ENCODE data around the gene GLRX.

The GLRX gene

GRCh38 chr5:95808013-95808685 lies 14.4 kb downstream of the GLRX start:
- Histone ChIP-seq H3K36me3 (ENCODE audit: control insufficient read depth, insufficient read depth, low read length) (peaks cover 3% of the 10 kb centered on the region; the same call in 1 of the 2 replicates), H3K27me3 (replicated peaks; ENCODE audit: control insufficient read depth, insufficient read depth, low read length) (no peaks in the 10 kb centered on the region), H3K4me3 (replicated peaks; ENCODE audit: low read depth, low read length) (peak overlapping the region; percentile 23)
- no peak for DNase-seq (ENCODE audit: extremely low read depth, insufficient read length)
- TF ChIP-seq CTCF (IDR thresholded peaks at IDR 0.05; ENCODE audit: insufficient read depth, low read length, poor library complexity, severe bottlenecking) = no peak

GRCh38 chr5:95806687-95807086 lies 15.8 kb downstream of the GLRX start:
- H3K4me3 ChIP-seq (replicated peaks; ENCODE audit: low read depth, low read length) = no peak overlapping the region
- no peaks in the 10 kb centered on the region for H3K27me3 ChIP-seq (replicated peaks; ENCODE audit: control insufficient read depth, insufficient read depth, low read length)
- no peak for DNase-seq (ENCODE audit: extremely low read depth, insufficient read length)
- no peaks in the 10 kb centered on the region for H3K36me3 ChIP-seq (ENCODE audit: control insufficient read depth, insufficient read depth, low read length)
- no peak for TF ChIP-seq CTCF (IDR thresholded peaks at IDR 0.05; ENCODE audit: insufficient read depth, low read length, poor library complexity, severe bottlenecking)

- TF ChIP-seq CTCF (IDR thresholded peaks at IDR 0.05; ENCODE audit: insufficient read depth, low read length, poor library complexity, severe bottlenecking) = no peak
- Histone ChIP-seq H3K4me3 (replicated peaks; ENCODE audit: low read depth, low read length) (no peak overlapping the region), H3K27me3 (replicated peaks; ENCODE audit: control insufficient read depth, insufficient read depth, low read length) (no peaks in the 10 kb centered on the region), H3K36me3 (ENCODE audit: control insufficient read depth, insufficient read depth, low read length) (no peaks in the 10 kb centered on the region)
- no peak for DNase-seq (ENCODE audit: extremely low read depth, insufficient read length)
Measured at GRCh38 chr5:95804736-95805539, 17.6 kb downstream of the GLRX start.

DNA sequence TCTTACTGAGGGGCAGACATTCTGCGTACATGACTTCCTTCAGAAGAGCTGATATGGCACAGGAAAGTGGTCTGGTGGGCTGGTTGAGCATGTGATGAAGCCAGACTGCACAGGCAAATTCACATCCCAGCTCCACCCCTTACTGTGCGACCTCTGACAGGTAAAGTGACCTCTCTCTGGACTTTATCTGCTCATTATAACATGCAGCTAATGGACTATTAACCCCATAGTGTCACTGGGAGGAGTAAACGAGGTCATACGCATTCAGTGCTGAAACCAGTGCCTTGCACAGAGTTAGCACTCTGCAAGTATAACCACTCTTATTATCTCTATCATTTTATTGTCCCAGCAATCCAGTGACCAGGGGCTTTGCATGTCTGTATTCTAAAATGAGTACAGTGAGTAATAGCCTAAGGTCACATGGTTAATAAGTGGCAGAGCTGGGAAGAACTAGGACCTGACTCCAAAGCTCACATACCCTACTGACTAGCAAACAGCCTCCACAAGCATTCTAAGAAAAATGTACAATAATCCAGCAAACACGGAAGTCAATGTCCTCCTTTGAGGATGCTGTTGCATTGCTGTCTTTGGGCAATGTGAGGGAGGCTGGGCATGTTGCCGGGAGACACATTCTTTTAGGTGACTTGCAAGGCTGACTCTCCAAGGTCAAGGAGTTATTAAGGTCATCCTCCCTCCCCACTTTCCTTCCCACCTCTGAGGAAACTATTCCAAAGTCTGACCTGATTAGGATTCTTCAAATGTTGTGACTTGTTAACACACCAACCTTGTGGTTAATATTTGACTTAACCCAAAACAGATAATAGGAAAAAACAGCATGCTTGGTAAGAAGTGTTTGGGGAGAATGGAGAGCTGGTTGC lies 19.0 kb downstream of the GLRX start:
- TF ChIP-seq CTCF (IDR thresholded peaks at IDR 0.05; ENCODE audit: insufficient read depth, low read length, poor library complexity, severe bottlenecking) = no peak
- Histone ChIP-seq H3K36me3 (ENCODE audit: control insufficient read depth, insufficient read depth, low read length) (no peaks in the 10 kb centered on the region), H3K4me3 (replicated peaks; ENCODE audit: low read depth, low read length) (no peak overlapping the region), H3K27me3 (replicated peaks; ENCODE audit: control insufficient read depth, insufficient read depth, low read length) (no peaks in the 10 kb centered on the region)
- DNase-seq (ENCODE audit: extremely low read depth, insufficient read length) = no peak

DNA sequence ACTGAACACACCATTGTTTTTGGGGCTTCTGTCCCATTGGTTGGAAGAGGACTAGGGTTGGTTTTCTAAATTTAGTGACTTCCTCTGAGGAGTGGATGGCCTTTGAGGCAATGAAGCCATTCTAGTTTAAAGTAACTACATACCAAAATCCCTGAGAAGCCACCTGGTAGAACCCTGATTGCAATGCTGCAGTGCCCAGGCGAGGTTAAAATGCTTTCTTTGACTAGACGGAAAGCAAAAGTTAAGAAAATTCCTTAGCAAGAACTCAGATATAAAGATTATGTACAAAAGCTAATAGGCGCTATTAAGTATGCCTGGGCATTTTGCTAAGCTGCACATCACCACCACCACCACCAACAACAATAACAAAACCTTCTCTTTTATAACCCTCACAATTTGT lies 20.6 kb downstream of the GLRX start:
- TF ChIP-seq CTCF (IDR thresholded peaks at IDR 0.05; ENCODE audit: insufficient read depth, low read length, poor library complexity, severe bottlenecking) = no peak
- DNase-seq (ENCODE audit: extremely low read depth, insufficient read length) = no peak
- Histone ChIP-seq H3K4me3 (replicated peaks; ENCODE audit: low read depth, low read length) (no peak overlapping the region), H3K36me3 (ENCODE audit: control insufficient read depth, insufficient read depth, low read length) (no peaks in the 10 kb centered on the region), H3K27me3 (replicated peaks; ENCODE audit: control insufficient read depth, insufficient read depth, low read length) (no peaks in the 10 kb centered on the region)
